Caco-2 (cell line): Measurements from ENCODE around the gene ATP12A. TPM values are rescaled to one million over a fixed set of nuclear protein-coding genes. Genes with fewer than 3 reads are reported as not detected.

Experiments used
- BruUV-seq: library from RNA; stranded (reverse); fragments of 400-500 nt; replicated peaks from 2 replicates; lab custom pipeline; 2021; lab: Mats Ljungman, UMichigan
- CTCF ChIA-PET: fragments of 300-600 bp; sonication (Branson Sonifier 250); formaldehyde crosslinking; loops from one replicate; lab custom pipeline; 2022; ENCODE audit warnings: antibody characterized with exemption; lab: Charles Lee
- POLR2A ChIA-PET: fragments of 300-600 bp; sonication (Branson Sonifier 250); formaldehyde crosslinking; loops from one replicate; lab custom pipeline; 2022; ENCODE audit warnings: antibody characterized with exemption; lab: Charles Lee
- DNase-seq, 2 experiments: peaks; one replicate each; pipeline versions ENCODE4 v3.0.0 to v3.0.0-alpha.2; 2020 to 2022
- H3K27me3 ChIP-seq: replicated peaks from 2 replicates; pipeline ENCODE4 v1.6.0; 2011; ENCODE audit warnings: low read length; ENCODE audit not compliant: control insufficient read depth, insufficient read depth
- H3K36me3 ChIP-seq: 2 replicates; pipeline ENCODE4 v1.5.1; 2011; ENCODE audit warnings: low read length; ENCODE audit not compliant: control insufficient read depth, insufficient read depth
- H3K4me1 ChIP-seq: fragments of 250-450 bp; sonication (Bioruptor Pico); 2 replicates; pipeline ENCODE4 v1.5.1; 2020; ENCODE audit warnings: mild to moderate bottlenecking
- H3K4me3 ChIP-seq: 2 replicates; pipeline ENCODE4 v1.5.1; 2011; ENCODE audit warnings: low read depth, mild to moderate bottlenecking, control low read depth, low read length
- H3K9me3 ChIP-seq: fragments of 250-450 bp; sonication (Bioruptor Pico); 2 replicates; pipeline ENCODE4 v1.5.1; 2020; ENCODE audit warnings: mild to moderate bottlenecking, moderate library complexity
- H3K27ac Mint-ChIP-seq: one replicate; pipeline ENCODE4 v1.8.0; 2022; ENCODE audit warnings: mixed read lengths; ENCODE audit not compliant: unreplicated experiment
- H3K27me3 Mint-ChIP-seq: one replicate; pipeline ENCODE4 v1.8.0; 2022; ENCODE audit warnings: mixed read lengths; ENCODE audit not compliant: insufficient read depth, unreplicated experiment
- H3K36me3 Mint-ChIP-seq: one replicate; pipeline ENCODE4 v1.8.0; 2022; ENCODE audit warnings: mild to moderate bottlenecking, mixed read lengths; ENCODE audit not compliant: insufficient read depth, unreplicated experiment
- H3K4me1 Mint-ChIP-seq: one replicate; pipeline ENCODE4 v1.8.0; 2022; ENCODE audit warnings: low read depth, mixed read lengths; ENCODE audit not compliant: unreplicated experiment
- H3K4me3 Mint-ChIP-seq: one replicate; pipeline ENCODE4 v1.8.0; 2022; ENCODE audit warnings: mild to moderate bottlenecking, moderate library complexity, mixed read lengths; ENCODE audit not compliant: unreplicated experiment
- H3K9me3 Mint-ChIP-seq: one replicate; pipeline ENCODE4 v1.8.0; 2022; ENCODE audit warnings: mixed read lengths; ENCODE audit not compliant: unreplicated experiment
- CTCF ChIP-seq, 2 experiments: fragments of 200-600 bp in 1 of 2; IDR thresholded peaks; 1 replicate in 1 of 2; 2 replicates in 1 of 2; pipeline versions ENCODE4 v1.5.1 to v1.8.0; 2011 to 2022; ENCODE audit warnings: antibody characterized with exemption in 1 of 2, control low read depth in 1 of 2, inconsistent platforms in 1 of 2, low read depth in 1 of 2, low read length in 1 of 2, mild to moderate bottlenecking in 1 of 2, moderate library complexity in 1 of 2; ENCODE audit not compliant: insufficient read depth in 1 of 2, severe bottlenecking in 1 of 2, unreplicated experiment in 1 of 2
- intact Hi-C: fragments of 100-400 bp; cut with micrococcal nuclease; formaldehyde crosslinking; loops from one replicate; pipeline ENCODE4 v1.10.0; 2022; ENCODE audit not compliant: unreplicated experiment
- total RNA-seq: library from RNA; stranded (reverse); gene quantifications from 2 replicates; pipeline ENCODE4 v1.2.3, GENCODE V29; 2022

The ATP12A gene
- total RNA-seq, 1 experiment from 2014 or later = not detected

- Histone ChIP-seq H3K4me3 (no peak overlapping the region), H3K36me3 (no peaks in the 10 kb centered on the region), H3K4me1 (peaks cover 17% of the 10 kb centered on the region), H3K27me3 (no peaks in the 10 kb centered on the region; the same call in 1 of the 2 replicates), H3K9me3 (no peaks in the 10 kb centered on the region)
- peak; percentile 69 to 78 for DNase-seq
- peaks cover 17% of the 10 kb centered on the region for H3K4me1 Mint-ChIP-seq
- peak overlapping the region; percentile 63 for H3K27ac Mint-ChIP-seq
- H3K4me3 Mint-ChIP-seq = peak overlapping the region; percentile 53
- peak; percentile 49 to 89 for TF ChIP-seq CTCF (IDR thresholded peaks at IDR 0.05; ENCODE audit: insufficient read depth in 1 of 2, low read depth in 1 of 2, low read length in 1 of 2, severe bottlenecking in 1 of 2, unreplicated experiment in 1 of 2)
- H3K36me3 Mint-ChIP-seq = no peaks in the 10 kb centered on the region
- no peaks in the 10 kb centered on the region for H3K9me3 Mint-ChIP-seq
- ChIA-PET CTCF (interaction anchor here (1.0 to 1.9 kb wide), 2 partner anchors 11 to 56 kb away, joined by 6 to 7 read pairs; no protein-coding TSS in a partner anchor), POLR2A (no interaction called here)
- no peaks in the 10 kb centered on the region for H3K27me3 Mint-ChIP-seq
- intact Hi-C loops = loop anchor here (1.0 to 5.0 kb wide), 2 partner anchors 44 to 91 kb away; no protein-coding TSS in a partner anchor
- BruUV-seq = no TSS peak
Measured at GRCh38 chr13:24671386-24672113, 8.7 kb upstream of the ATP12A start.

- intact Hi-C loops = loop anchor here (5.0 kb wide), 1 partner anchor 45 kb away; no protein-coding TSS in a partner anchor
- ChIA-PET CTCF (interaction anchor here (1.0 to 1.9 kb wide), 2 partner anchors 10 to 55 kb away, joined by 6 to 7 read pairs; no protein-coding TSS in a partner anchor), POLR2A (no interaction called here)
- Histone ChIP-seq H3K4me3 (no peak overlapping the region), H3K27me3 (no peaks in the 10 kb centered on the region; the same call in 1 of the 2 replicates), H3K4me1 (peaks cover 17% of the 10 kb centered on the region), H3K9me3 (no peaks in the 10 kb centered on the region), H3K36me3 (no peaks in the 10 kb centered on the region)
- Mint-ChIP-seq H3K36me3 (no peaks in the 10 kb centered on the region), H3K27me3 (no peaks in the 10 kb centered on the region), H3K4me3 (no peak overlapping the region), H3K27ac (peak overlapping the region; percentile 63), H3K4me1 (peaks cover 17% of the 10 kb centered on the region), H3K9me3 (no peaks in the 10 kb centered on the region)
- no TSS peak for BruUV-seq
- no peak for DNase-seq
- no peak for TF ChIP-seq CTCF (IDR thresholded peaks at IDR 0.05; ENCODE audit: insufficient read depth in 1 of 2, low read depth in 1 of 2, low read length in 1 of 2, severe bottlenecking in 1 of 2, unreplicated experiment in 1 of 2)
Measured at GRCh38 chr13:24672141-24673132, 7.8 kb upstream of the ATP12A start.
